Stimulated activated CD8-positive, alpha-beta memory T cell treated with anti-CD3 and anti-CD28 coated beads, Interleukin-4, amount 100 ng/mL, for 24 hours (primary cell): ENCODE data around the gene PCDH9.

ENCODE experiments used
- DNase-seq: peaks from one replicate; pipeline ENCODE4 v3.0.0-alpha.2; 2020; ENCODE audit warnings: low read depth

PCDH9 gene

GRCh38 chr13:67155898-67156722, 74.0 kb downstream of the PCDH9 start:
- DNase-seq, result no peak

- no peak for DNase-seq
Observed at GRCh38 chr13:67152085-67152484, 78.1 kb downstream of the PCDH9 start.

GRCh38 chr13:67151652-67152051, 78.5 kb downstream of the PCDH9 start:
- DNase-seq, result no peak

- no peak for DNase-seq
Observed at GRCh38 chr13:67150608-67151007, 79.5 kb downstream of the PCDH9 start.

GRCh38 chr13:67148161-67148571, 82.0 kb downstream of the PCDH9 start:
- DNase-seq, result no peak

GRCh38 chr13:67147342-67148133, 82.6 kb downstream of the PCDH9 start:
- DNase-seq, result no peak

GRCh38 chr13:67146523-67147130, 83.5 kb downstream of the PCDH9 start:
- DNase-seq, result no peak

- no peak for DNase-seq
Observed at GRCh38 chr13:67145950-67146349, 84.2 kb downstream of the PCDH9 start.

GRCh38 chr13:67143544-67144115, 86.5 kb downstream of the PCDH9 start:
- no peak for DNase-seq

- DNase-seq, result no peak
Observed at GRCh38 chr13:67140006-67140405, 90.1 kb downstream of the PCDH9 start.

GRCh38 chr13:67139551-67139950, 90.6 kb downstream of the PCDH9 start:
- no peak for DNase-seq

GRCh38 chr13:67138970-67139369, 91.2 kb downstream of the PCDH9 start:
- DNase-seq, result no peak

- no peak for DNase-seq
Observed at GRCh38 chr13:67137044-67137735, 92.9 kb downstream of the PCDH9 start.

GRCh38 chr13:67136157-67136556, 94.0 kb downstream of the PCDH9 start:
- DNase-seq, result no peak

- DNase-seq, result no peak
Observed at GRCh38 chr13:67135356-67135755, 94.8 kb downstream of the PCDH9 start.

- DNase-seq, result no peak
Observed at GRCh38 chr13:67134417-67135129, 95.6 kb downstream of the PCDH9 start.

GRCh38 chr13:67133476-67133875, 96.7 kb downstream of the PCDH9 start:
- DNase-seq, result no peak

GRCh38 chr13:67131393-67131792, 98.7 kb downstream of the PCDH9 start:
- DNase-seq, result no peak

GRCh38 chr13:67130444-67130843, 99.7 kb downstream of the PCDH9 start:
- no peak for DNase-seq

- DNase-seq, result no peak
Observed at GRCh38 chr13:67128136-67128535, 102.0 kb downstream of the PCDH9 start.

GRCh38 chr13:67125681-67126080, 104.5 kb downstream of the PCDH9 start:
- no peak for DNase-seq
